ENCODE results near the gene CMTM4.

DNA sequence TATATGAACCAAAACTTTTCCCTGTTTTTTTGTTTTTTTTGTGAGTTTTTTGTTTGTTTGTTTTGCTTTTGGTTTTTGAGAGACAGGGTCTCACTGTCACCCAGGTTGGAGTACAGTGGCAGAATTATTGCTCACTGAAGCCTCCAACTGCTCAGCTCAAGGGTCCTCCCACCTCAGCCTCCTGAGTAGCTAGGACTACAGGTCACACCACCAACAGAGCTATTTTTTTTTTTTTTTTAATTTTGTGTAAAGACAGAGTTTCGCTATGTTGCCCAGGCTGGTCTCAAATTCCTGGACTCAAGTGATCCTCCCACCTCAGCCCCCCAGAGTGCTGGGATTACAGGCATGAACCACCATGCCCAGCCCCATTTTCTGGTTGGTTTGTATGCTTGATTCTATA lies 28.6 kb downstream of the CMTM4 start:
- TF ChIP-seq EZH2 (IDR thresholded peaks at IDR 0.05; ENCODE audit: low read length) (no peak), CTCF (optimal IDR thresholded peaks at IDR 0.05 in 1 of 3, IDR thresholded peaks at IDR 0.05 in 1 of 3, conservative IDR thresholded peaks at IDR 0.05 in 1 of 3; ENCODE audit: extremely low read depth in 1 of 3, insufficient read depth in 2 of 3, low read length in 3 of 3) (no peak)
